Sigmoid colon (tissue), 7 donors: Measurements from ENCODE around the gene PIANP. TPM values are rescaled to one million over a fixed set of nuclear protein-coding genes. Genes with fewer than 3 reads are reported as not detected.

ENCODE experiments used
- DNase-seq: peaks from one replicate; pipeline ENCODE4 v3.0.0-alpha.2; 2019
- H3K27ac ChIP-seq, 4 donors: fragments of 200-600 bp; sonication (generic); one replicate each; pipeline ENCODE4 v1.5.1; 2016 to 2019; ENCODE audit warnings: mild to moderate bottlenecking in 1 of 4
- H3K27me3 ChIP-seq, 3 donors: fragments of 200-600 bp; sonication (generic); one replicate each; pipeline ENCODE4 v1.5.1; 2019; ENCODE audit warnings: mild to moderate bottlenecking in 1 of 3
- H3K36me3 ChIP-seq, 4 donors: fragments of 200-600 bp; sonication (generic); one replicate each; pipeline ENCODE4 v1.5.1; 2016 to 2019
- H3K4me1 ChIP-seq, 4 donors: fragments of 200-600 bp; sonication (generic); one replicate each; pipeline ENCODE4 v1.5.1; 2017 to 2019
- H3K4me3 ChIP-seq, 4 donors: fragments of 200-600 bp; sonication (generic); one replicate each; pipeline ENCODE4 v1.5.1; 2017 to 2019; ENCODE audit warnings: mild to moderate bottlenecking in 2 of 4, moderate library complexity in 1 of 4
- H3K9me3 ChIP-seq, 4 donors: fragments of 200-600 bp in 3 of 4; sonication (generic) in 3 of 4; one replicate each; pipeline versions ENCODE4 v1.5.1 to v1.6.1; 2013 to 2019
- EP300 ChIP-seq, 4 donors: sonication (generic); formaldehyde crosslinking; IDR thresholded peaks; one replicate each; pipeline ENCODE4 v1.6.1; 2017; ENCODE audit warnings: antibody characterized with exemption in 4 of 4
- POLR2A ChIP-seq, 2 donors: fragments of 450-650 bp; IDR thresholded peaks; one replicate each; pipeline ENCODE4 v1.6.1; 2016; ENCODE audit warnings: antibody characterized with exemption in 2 of 2, mild to moderate bottlenecking in 2 of 2, moderate library complexity in 2 of 2
- POLR2AphosphoS5 ChIP-seq, 4 donors: sonication (generic); formaldehyde crosslinking; IDR thresholded peaks; one replicate each; pipeline ENCODE4 v1.6.1; 2017; ENCODE audit warnings: antibody characterized with exemption in 4 of 4
- WGBS, 2 donors: extraction: QIAGEN DNeasy Blood & Tissue Kit; methylation state at CpG; one replicate each; pipeline ENCODE4 v1.1.7; 2013; 5-methylcytosine and 5-hydroxymethylcytosine counted together
- intact Hi-C: fragments of 100-400 bp; cut with DNase I; formaldehyde crosslinking; loops from one replicate; pipeline ENCODE4 v1.15.1; 2023
- polyA plus RNA-seq, 3 donors: library from polyadenylated mRNA; stranded (reverse); fragments of 200-250 nt; gene quantifications; one replicate each; pipeline ENCODE4 v1.2.3, GENCODE V29; 2013
- total RNA-seq, 4 donors: library from RNA; depleted of rRNA; stranded (reverse); fragments of >200 nt; gene quantifications; one replicate each; pipeline ENCODE4 v1.1.0, GENCODE V29; 2016
- TF ChIP-seq, protein P1 (sequence below), 4 experiments: fragments of 450-650 bp in 3 of 4; fragments of 200-600 bp in 1 of 4; IDR thresholded peaks; one replicate each; pipeline ENCODE4 v1.5.1; 2016 to 2019; ENCODE audit warnings: antibody characterized with exemption in 4 of 4, mild to moderate bottlenecking in 3 of 4, moderate library complexity in 2 of 4
- donor health status: healthy with polysubstance abuse.
- donor health status: Bipolar disorder and iron deficiency.
- donor health status: healthy.

The PIANP gene
- total and polyA plus RNA-seq, 7 donors = 0.27 to 2.0 (median 0.49) TPM

- Histone ChIP-seq H3K27me3 (no peaks in the 10 kb centered on the region), H3K4me1 (no peaks in the 10 kb centered on the region), H3K27ac (no peak overlapping the region), H3K36me3 (peaks cover 43 to 97% (median 62%) of the 10 kb centered on the region in 4 donors), H3K9me3 (no peaks in the 10 kb centered on the region), H3K4me3 (no peak overlapping the region)
- 94 to 96% methylated on average over 5 of the region's 5 CpGs for WGBS, 2 donors
- intact Hi-C loops = no loop called here
- TF ChIP-seq, protein P1, sequence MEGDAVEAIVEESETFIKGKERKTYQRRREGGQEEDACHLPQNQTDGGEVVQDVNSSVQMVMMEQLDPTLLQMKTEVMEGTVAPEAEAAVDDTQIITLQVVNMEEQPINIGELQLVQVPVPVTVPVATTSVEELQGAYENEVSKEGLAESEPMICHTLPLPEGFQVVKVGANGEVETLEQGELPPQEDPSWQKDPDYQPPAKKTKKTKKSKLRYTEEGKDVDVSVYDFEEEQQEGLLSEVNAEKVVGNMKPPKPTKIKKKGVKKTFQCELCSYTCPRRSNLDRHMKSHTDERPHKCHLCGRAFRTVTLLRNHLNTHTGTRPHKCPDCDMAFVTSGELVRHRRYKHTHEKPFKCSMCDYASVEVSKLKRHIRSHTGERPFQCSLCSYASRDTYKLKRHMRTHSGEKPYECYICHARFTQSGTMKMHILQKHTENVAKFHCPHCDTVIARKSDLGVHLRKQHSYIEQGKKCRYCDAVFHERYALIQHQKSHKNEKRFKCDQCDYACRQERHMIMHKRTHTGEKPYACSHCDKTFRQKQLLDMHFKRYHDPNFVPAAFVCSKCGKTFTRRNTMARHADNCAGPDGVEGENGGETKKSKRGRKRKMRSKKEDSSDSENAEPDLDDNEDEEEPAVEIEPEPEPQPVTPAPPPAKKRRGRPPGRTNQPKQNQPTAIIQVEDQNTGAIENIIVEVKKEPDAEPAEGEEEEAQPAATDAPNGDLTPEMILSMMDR (IDR thresholded peaks at IDR 0.05) = no peak
- TF ChIP-seq EP300 (IDR thresholded peaks at IDR 0.05) (no peak), POLR2AphosphoS5 (IDR thresholded peaks at IDR 0.05) (no peak), POLR2A (IDR thresholded peaks at IDR 0.05) (no peak)
- no peak for DNase-seq
Observed at GRCh38 chr12:6676962-6677361, 23.7 kb downstream of the PIANP start.

GRCh38 chr12:6672143-6672542, 28.5 kb downstream of the PIANP start:
- intact Hi-C loops = no loop called here

DNA sequence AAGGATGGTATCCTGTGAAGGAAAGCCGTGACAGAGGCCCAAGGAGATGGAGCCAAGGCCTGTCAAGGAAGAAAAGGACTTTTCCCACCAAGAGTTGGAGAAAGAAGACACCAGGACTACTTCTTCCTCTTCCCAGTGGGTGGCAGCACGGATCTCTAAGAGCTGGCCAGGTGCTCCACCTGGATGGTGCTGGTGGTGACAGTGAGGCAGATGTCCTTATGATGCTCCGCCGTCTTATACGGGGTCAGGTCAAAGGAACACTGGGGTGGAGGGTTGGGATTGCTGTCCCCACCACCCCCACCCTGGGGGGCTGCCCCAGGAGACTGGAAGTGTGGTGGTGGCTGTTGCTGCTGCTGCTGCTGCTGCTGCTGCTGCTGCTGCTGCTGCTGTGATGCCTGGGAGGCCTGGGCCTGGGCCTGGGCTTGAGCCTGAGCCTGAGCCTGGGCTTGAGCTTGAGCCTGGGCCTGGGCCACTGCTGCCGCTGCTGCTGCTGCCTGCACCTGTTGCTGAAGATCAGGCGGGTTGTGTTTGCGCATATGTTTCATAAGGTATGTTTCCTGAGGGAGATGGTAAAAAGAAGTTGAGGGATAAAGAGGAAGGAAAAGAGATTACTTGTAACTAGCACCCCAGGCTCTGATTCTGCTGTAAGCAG, 32.9 kb downstream of the PIANP start:
- H3K4me3 ChIP-seq = no peak overlapping the region
- 75 to 82% methylated on average over 8 of the region's 8 CpGs for WGBS, 2 donors
- H3K36me3 ChIP-seq = peaks cover 26 to 61% (median 56%) of the 10 kb centered on the region in 4 donors
- TF ChIP-seq POLR2A (IDR thresholded peaks at IDR 0.05) = no peak
- no peak for TF ChIP-seq EP300 (IDR thresholded peaks at IDR 0.05)
- TF ChIP-seq, protein P1 (IDR thresholded peaks at IDR 0.05) = no peak
- TF ChIP-seq POLR2AphosphoS5 (IDR thresholded peaks at IDR 0.05) = no peak
- H3K27me3 ChIP-seq = no peaks in the 10 kb centered on the region
- H3K9me3 ChIP-seq = no peaks in the 10 kb centered on the region
- H3K27ac ChIP-seq = no peak overlapping the region
- intact Hi-C loops = no loop called here
- H3K4me1 ChIP-seq = no peaks in the 10 kb centered on the region
- peak; percentile 52 for DNase-seq

More at GRCh38 chr12:6672143-6672542, 28.5 kb downstream of the PIANP start:
- peak; percentile 46 for DNase-seq
- 92 to 93% methylated on average over 18 of the region's 18 CpGs for WGBS, 2 donors
- Histone ChIP-seq H3K4me3 (no peak overlapping the region), H3K27me3 (no peaks in the 10 kb centered on the region), H3K27ac (no peak overlapping the region), H3K4me1 (no peaks in the 10 kb centered on the region), H3K36me3 (peaks cover 42 to 100% (median 86%) of the 10 kb centered on the region in 4 donors), H3K9me3 (no peaks in the 10 kb centered on the region)
- TF ChIP-seq POLR2AphosphoS5 (IDR thresholded peaks at IDR 0.05) = no peak
- no peak for TF ChIP-seq POLR2A (IDR thresholded peaks at IDR 0.05)
- TF ChIP-seq, protein P1 (IDR thresholded peaks at IDR 0.05) = no peak
- TF ChIP-seq EP300 (IDR thresholded peaks at IDR 0.05) = no peak

- no peak for DNase-seq
- Histone ChIP-seq H3K27ac (no peak overlapping the region), H3K36me3 (peaks cover 12 to 46% (median 43%) of the 10 kb centered on the region in 4 donors), H3K4me3 (no peak overlapping the region), H3K9me3 (no peaks in the 10 kb centered on the region), H3K27me3 (no peaks in the 10 kb centered on the region), H3K4me1 (peaks cover 0 to 13% (median 11%) of the 10 kb centered on the region in 4 donors)
- TF ChIP-seq POLR2A (IDR thresholded peaks at IDR 0.05) = no peak
- no peak for TF ChIP-seq EP300 (IDR thresholded peaks at IDR 0.05)
- TF ChIP-seq, protein P1 (IDR thresholded peaks at IDR 0.05) = no peak
- no peak for TF ChIP-seq POLR2AphosphoS5 (IDR thresholded peaks at IDR 0.05)
- intact Hi-C loops = no loop called here
- 94 to 99% methylated on average over 2 of the region's 2 CpGs for WGBS, 2 donors
Observed at GRCh38 chr12:6666211-6666610, 34.4 kb downstream of the PIANP start.
